Lung microvascular endothelial cell (primary cell): ENCODE data around the gene AQP5. TPM values are rescaled to one million over a fixed set of nuclear protein-coding genes. Genes with fewer than 3 reads are reported as not detected.
A peak's percentile ranks its signal among the peaks of the same experiment; 100 is the strongest.

Experiments used
- DNase-seq, 2 donors: peaks; one replicate each; pipeline versions ENCODE4 v3.0.0 to v3.0.0-alpha.2; 2010; ENCODE audit warnings: low read depth in 2 of 2
- total RNA-seq: library from RNA; depleted of rRNA; stranded (reverse); fragments of >200 nt; gene quantifications from 2 replicates; pipeline ENCODE4 v1.2.1, GENCODE V29; 2014

The AQP5 gene
- total RNA-seq, 1 donor from 2014 or later: not detected

GRCh38 chr12:49932023-49932422 is 29.6 kb upstream of the AQP5 start:
- no peak for DNase-seq

- DNase-seq: no peak
Observed at GRCh38 chr12:49932533-49933130, 29.0 kb upstream of the AQP5 start.

- DNase-seq: no peak
Observed at GRCh38 chr12:49933796-49934195, 27.9 kb upstream of the AQP5 start.

GRCh38 chr12:49934505-49934904 is 27.2 kb upstream of the AQP5 start:
- no peak for DNase-seq

GRCh38 chr12:49936925-49937324 is 24.7 kb upstream of the AQP5 start:
- DNase-seq: no peak

- no peak for DNase-seq
Observed at GRCh38 chr12:49937639-49938300, 23.9 kb upstream of the AQP5 start.

- no peak for DNase-seq
Observed at GRCh38 chr12:49939307-49939706, 22.4 kb upstream of the AQP5 start.

GRCh38 chr12:49939707-49940106 is 22.0 kb upstream of the AQP5 start:
- DNase-seq: no peak

GRCh38 chr12:49941556-49942511 is 19.8 kb upstream of the AQP5 start:
- DNase-seq: no peak

GRCh38 chr12:49942512-49942893 is 19.2 kb upstream of the AQP5 start:
- DNase-seq: no peak

- DNase-seq: no peak
Observed at GRCh38 chr12:49942921-49943624, 18.6 kb upstream of the AQP5 start.

- DNase-seq: no peak
Observed at GRCh38 chr12:49943625-49943960, 18.1 kb upstream of the AQP5 start.

GRCh38 chr12:49944046-49944445 is 17.6 kb upstream of the AQP5 start:
- no peak for DNase-seq

- DNase-seq: no peak
Observed at GRCh38 chr12:49944718-49945117, 17.0 kb upstream of the AQP5 start.

- DNase-seq: peak; percentile 86 to 88
Observed at GRCh38 chr12:49945394-49946080, 16.1 kb upstream of the AQP5 start.

GRCh38 chr12:49946086-49946485 is 15.6 kb upstream of the AQP5 start:
- no peak for DNase-seq

GRCh38 chr12:49946497-49946896 is 15.2 kb upstream of the AQP5 start:
- DNase-seq: no peak

- DNase-seq: no peak
Observed at GRCh38 chr12:49947593-49948226, 14.0 kb upstream of the AQP5 start.

GRCh38 chr12:49948866-49949845 is 12.5 kb upstream of the AQP5 start:
- no peak for DNase-seq

GRCh38 chr12:49949866-49950265 is 11.8 kb upstream of the AQP5 start:
- DNase-seq: no peak
